HG02870 (cell line): ENCODE data around the gene SYNDIG1L.
"Not testable (repeated sequence)": the region's sequence is repeated elsewhere in the genome, so short reads cannot be mapped to it uniquely, and the experiment has no call there.

Experiments
- ATAC-seq: cut with Tn5 transposase; IDR thresholded peaks from one replicate; pipeline ENCODE4 v1.9.1; 2021; ENCODE audit warnings: mild to moderate bottlenecking, moderate library complexity; ENCODE audit not compliant: unreplicated experiment

Gene SYNDIG1L

DNA sequence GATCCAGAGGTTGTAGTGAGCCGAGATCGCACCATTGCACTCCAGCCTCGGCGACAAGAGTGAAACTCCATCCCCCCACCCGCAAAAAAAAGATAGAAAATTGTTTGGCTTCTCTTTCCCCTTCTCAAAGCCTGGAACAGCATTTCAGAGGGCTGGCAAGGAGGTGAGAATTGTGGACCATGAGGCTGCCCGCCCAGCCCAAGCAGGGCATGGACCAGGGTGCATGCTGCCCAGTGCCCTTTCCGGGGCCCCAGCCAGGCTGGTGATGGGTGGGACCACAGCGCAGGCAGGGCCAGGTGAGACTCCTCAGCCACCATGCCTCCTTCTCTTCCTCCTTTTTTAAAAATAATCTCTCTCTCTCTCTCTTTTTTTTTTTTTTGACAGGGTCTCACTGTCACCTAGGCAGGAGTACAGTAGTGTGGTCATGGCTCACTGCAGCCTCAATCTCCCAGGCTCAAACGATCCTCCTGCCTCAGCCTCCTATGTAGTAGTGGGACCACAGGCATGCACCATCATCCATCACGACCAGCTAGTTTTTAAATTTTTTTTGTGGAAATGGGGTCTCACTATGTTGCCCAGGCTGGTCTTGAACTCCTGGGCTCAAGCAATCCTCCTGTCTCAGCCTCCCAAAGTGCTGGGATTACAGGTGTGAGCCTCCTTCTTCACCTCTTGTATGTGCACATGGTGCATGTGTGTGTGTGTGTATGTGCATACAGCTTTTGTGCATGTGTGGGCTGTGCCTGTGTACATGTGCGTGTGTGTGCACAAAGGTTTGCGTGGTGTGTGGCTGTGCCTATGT, 22.2 kb downstream of the SYNDIG1L start:
- ATAC-seq, result no peak

- no peak for ATAC-seq
Observed at GRCh38 chr14:74402401-74403251, 23.4 kb downstream of the SYNDIG1L start.

DNA sequence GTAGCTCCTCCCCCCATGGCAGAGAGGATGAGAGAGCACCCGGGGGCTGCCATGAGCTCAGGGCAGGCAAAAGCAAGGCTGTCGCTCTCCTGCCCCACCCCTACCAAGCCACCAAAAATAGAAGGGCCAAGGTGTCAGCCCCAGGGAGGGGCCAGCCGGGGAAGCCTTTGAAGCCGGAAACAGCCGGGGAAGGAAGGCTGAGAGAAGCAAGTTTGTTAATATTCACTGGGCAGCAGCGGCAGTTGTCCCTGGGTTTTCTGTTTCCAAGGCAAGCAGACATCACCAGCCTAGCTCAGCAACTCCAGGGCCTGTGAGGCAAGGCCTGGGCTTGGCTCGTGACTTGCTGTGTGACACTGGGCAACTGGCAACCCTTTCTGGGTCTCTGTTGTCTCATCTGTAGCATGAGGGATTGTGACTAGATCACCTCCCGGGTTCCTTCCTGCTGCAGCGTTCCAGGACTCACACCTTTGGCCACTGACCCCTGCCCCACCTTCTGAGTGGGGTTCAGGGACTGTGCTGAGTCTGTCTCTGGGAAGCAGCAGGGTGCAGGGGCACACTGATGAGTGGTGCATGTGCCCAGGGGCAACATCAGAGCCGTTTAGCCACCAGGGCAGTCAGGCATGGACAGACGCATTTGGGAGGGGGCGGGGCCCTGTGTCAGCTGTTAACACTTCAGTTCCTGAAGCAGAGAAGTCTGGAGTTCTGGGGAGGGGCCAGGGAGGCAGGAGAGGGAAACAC, 24.3 kb downstream of the SYNDIG1L start:
- ATAC-seq, result peak; percentile 70

- no peak for ATAC-seq
Observed at GRCh38 chr14:74400919-74401503, 25.0 kb downstream of the SYNDIG1L start.

GRCh38 chr14:74400031-74400685, 25.9 kb downstream of the SYNDIG1L start:
- no peak for ATAC-seq

GRCh38 chr14:74395094-74395493, 30.9 kb downstream of the SYNDIG1L start:
- no peak for ATAC-seq

DNA sequence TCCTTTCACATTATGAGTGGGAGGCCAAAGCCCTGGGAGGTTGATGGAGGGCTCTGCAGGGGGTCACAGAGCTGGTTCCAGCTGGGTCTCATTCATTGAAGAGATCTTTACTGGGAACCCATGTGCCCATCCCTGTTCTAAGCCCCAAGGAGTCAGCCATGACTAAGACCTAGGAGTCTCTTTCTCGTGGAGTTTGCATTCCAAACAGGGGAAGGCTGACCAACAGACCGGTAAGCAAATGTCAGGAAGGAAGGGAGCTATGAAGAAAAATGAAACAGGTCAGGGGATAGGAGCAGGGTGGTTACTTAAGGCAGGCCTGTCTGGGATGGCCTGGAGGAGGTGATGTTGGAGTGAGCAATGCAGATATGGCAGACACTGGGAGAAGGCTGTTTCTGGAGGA, 31.5 kb downstream of the SYNDIG1L start:
- no peak for ATAC-seq

GRCh38 chr14:74392616-74393570, 33.1 kb downstream of the SYNDIG1L start:
- ATAC-seq, result no peak

GRCh38 chr14:74391479-74391878, 34.5 kb downstream of the SYNDIG1L start:
- no peak for ATAC-seq

- not testable (repeated sequence) for ATAC-seq
Observed at GRCh38 chr14:74390505-74390904, 35.5 kb downstream of the SYNDIG1L start.

GRCh38 chr14:74389980-74390379, 36.0 kb downstream of the SYNDIG1L start:
- no peak for ATAC-seq

- no peak for ATAC-seq
Observed at GRCh38 chr14:74382231-74382630, 43.8 kb downstream of the SYNDIG1L start.

- not testable (repeated sequence) for ATAC-seq
Observed at GRCh38 chr14:74381571-74381970, 44.4 kb downstream of the SYNDIG1L start.

GRCh38 chr14:74380845-74381244, 45.2 kb downstream of the SYNDIG1L start:
- ATAC-seq, result no peak

DNA sequence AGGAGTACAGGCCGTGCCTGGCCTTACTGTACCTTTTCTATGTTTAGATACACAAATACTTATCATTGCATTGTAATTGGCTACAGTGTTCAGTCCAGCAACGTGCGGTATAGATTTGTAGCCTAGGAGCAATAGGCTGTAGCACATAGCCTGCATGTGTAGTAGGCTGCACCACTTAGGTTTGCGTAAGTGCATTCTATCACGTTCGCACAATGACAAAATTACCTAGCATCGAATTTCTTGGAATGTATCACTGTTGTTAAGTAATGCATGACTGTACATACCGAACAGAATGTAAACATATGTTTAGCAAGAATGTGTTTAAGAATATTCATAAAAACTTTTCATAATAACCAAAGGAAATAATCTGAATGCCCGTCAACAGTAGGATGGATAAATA, 45.8 kb downstream of the SYNDIG1L start:
- ATAC-seq, result no peak

DNA sequence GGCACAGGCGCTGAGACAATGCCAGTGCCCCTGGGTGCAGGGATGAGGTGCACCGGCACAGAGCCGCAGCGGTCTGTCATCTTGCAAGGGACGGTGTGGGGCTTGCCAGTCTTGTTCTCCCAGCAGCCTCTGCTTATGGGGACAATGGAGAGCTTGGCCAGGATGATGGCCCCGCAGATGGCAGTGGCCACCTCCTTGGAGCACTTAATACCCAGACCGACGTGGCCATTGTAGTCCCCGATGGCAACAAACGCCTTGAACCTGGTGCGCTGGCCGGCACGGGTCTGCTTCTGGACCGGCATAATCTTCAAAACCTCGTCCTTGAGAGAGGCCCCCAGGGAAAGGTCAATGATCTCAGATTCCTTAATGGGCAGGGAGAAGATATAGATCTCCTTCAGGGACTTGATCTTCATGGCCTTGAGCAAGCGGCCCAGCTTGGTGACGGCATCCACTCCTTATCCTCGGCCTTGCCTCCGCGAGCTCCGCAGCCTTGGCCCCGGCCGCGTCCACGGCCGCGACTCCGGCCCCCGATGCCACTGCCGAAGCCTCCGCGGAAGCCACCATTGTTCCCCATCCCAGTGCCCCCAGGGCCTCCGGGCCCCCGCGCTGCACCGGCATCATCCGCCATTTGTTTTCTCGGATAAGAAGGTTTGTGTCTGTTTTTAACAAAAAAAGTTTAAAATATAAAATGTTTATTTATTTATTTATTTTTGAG, 47.9 kb downstream of the SYNDIG1L start:
- ATAC-seq, result no peak

DNA sequence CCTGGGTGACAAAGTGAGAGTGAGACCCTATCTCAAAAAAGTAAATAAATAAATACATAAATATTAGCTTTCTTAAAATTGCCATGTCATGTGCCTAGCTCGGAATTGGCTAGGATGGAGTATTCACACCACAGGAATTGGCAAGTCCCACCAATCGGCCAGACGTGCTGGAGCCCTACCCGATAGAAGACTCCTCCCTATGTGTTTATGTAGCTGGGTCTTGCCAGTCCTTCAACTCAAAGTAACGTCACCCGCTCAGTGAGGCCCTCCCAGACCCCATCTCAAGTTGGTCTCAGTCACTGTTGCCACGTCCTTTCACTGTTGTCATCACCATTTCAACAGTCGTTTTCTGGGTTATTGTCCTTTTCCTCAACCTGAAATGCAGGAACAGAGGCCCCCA, 57.6 kb downstream of the SYNDIG1L start:
- ATAC-seq, result no peak

GRCh38 chr14:74368026-74368425, 58.0 kb downstream of the SYNDIG1L start:
- no peak for ATAC-seq
